GOT3 (cell line): ENCODE measurements around the gene SPHK1.

Source experiments
- DNase-seq: peaks from one replicate; lab custom pipeline; 2025; ENCODE audit warnings: mixed read lengths; lab: John Stamatoyannopoulos, UW

SPHK1 gene

DNA sequence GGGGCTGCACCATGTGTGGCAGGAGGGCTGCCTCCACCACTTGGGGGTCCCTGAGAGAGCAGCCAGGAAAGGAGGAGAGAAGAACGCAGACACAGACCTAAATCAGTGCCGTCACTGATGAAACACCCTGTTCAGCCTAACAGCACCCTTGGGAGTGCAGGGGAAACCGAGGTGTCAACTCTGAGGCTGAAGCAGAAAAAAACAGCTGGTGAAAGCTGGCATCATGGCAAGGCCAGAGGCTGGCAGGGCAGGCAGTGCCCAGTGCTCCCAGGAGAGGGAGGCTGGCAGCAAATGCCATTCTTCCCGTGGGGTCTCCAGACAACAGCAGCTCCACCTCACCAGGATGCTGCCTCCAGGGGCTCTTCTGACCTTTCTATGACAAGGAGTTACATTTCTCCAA is 23.1 kb downstream of the SPHK1 start:
- DNase-seq, result no peak

DNA sequence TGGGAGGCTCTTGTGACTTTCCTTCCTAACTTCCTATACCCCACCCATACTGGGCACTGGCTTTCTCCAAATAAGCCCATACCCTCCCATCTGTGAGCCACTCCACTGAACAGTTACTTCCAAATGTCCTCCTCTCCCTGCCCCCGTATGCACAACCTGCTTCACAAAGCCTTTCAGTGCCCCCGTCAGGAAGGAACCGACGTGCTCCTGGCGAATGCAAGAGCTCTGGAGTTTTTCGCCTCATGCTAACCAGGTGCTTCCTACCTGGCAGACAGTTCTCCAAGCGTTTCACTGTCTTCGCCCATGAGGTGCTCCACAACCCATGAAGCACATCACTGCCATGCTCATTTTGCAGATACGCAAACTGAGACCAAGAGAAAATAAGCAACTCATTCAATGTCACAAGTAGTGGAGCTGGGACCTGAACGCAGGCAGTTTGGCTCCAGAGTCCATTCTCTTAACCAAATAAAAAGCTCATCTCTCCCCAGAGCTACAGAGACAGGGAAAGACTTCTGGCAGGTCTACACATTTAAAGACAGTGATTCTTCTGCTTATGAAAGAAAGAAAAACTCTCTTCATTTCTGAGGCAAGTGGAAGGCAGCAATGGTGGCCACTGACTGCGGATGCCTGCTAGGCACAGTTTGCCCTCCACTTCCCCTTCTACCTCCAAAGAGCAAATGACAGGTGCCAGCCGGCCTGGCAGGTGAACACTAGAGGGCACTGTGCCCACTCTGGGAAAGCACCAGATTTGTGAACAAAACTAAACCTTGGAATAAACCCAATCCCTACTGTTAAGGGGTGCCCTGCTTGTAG is 23.8 kb downstream of the SPHK1 start:
- no peak for DNase-seq

DNA sequence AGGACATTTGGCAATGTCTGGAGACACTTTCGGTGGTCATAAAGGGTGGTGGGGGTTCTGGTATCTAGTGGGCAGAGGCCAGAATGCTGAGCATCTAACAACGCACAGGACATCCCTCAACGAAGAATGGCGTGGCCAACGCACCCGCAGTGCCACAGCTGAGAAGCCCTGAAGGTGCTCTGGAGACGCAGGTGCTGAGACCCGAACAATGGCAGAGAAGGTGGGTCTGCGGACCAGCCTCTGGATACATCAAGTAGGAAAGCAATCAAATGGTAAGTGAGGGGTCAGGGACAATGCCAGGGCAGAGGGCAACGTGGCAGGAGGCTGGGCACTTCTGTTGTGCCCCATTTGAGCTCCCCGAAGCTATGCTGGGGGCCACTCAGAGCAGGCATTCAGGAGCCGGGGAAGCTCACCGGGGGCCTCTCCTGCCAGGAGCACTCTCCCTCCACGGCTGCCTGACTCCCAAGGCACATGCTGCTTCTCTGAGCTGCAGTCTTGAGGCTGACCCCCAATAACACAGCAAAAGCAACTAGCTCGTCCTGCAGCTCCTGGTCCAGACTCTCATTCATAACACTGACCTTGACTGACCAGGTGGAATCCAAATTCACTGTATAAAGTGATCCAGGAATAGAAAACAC is 26.0 kb downstream of the SPHK1 start:
- no peak for DNase-seq

DNA sequence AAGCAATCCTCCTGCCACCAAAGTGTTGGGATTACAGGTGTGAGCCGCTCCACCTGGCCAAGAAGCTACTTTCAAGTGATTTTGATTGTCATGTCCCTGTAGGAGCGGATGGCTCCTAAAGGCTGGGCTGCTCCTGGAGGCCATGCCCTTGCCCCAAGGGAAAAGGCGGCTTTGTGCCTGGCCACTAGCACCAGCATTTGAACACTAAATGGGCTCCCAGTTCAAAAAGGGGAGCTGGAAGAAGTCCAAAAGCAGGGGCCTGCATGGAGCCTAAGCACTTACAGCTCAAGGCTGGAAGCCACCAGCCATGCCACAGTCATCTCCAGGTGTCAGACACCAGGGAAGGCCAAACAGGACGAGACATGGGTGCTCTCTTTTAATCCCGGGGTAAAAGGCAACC is 26.8 kb downstream of the SPHK1 start:
- DNase-seq, result no peak

DNA sequence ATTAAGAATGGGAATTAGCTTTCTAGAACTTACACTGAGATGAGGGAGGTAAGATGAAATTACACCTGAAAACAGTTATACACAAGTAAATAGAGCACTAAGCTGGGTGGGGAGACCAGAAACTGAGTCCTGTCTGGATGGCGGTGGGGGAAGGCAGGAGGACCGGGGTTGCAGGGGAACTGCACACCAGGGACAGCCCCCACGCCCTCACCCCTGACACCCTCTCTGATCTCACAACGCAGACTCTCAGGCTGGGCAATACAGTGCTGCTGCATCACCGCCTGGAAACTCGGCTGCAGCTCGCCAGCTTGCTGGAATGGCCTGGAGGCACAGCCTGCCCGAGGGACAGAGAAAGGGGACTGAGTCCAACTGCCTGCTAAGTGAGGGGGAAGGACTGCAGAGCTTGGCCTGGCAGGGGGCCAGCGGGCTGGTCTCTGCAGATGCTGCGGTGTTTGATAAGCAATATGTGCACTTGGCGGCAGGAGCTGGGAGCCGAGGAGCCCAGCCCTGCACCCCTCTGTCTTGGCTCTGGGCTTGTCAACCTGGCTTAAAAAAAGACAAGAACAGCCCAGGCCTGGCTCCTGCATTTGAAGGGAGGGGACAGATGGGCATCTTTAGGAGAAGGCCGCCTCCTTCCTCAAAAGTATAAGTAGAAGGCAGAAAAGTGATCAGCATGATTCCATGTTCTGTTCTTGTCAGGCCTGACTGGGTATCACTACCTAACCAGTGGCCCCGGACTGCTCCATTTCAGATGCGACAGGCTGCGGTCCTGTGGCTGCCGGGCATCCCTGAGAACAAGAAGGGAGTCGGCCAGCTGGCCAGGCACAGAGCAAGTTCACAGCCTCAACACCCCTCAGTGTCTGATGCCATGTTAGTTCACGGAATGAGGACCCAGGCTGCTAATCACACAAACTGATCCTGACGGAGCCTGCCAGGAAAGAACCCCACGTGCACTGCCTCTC is 30.2 kb downstream of the SPHK1 start:
- no peak for DNase-seq

DNA sequence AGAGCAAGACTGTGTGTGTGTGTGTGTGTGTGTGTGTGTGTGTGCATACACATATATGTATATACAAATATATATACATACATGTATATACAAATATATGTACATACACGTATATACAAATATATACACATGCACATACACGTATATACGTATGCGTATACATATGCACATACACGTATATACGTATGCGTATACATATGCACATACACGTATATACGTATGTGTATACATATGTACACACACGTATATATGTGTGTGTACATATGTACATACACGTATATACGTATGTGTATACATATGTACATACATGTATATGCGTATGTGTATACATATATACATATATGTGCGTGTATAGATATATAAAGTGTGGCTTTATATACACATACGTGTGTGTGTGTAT is 31.4 kb downstream of the SPHK1 start:
- no peak for DNase-seq

DNA sequence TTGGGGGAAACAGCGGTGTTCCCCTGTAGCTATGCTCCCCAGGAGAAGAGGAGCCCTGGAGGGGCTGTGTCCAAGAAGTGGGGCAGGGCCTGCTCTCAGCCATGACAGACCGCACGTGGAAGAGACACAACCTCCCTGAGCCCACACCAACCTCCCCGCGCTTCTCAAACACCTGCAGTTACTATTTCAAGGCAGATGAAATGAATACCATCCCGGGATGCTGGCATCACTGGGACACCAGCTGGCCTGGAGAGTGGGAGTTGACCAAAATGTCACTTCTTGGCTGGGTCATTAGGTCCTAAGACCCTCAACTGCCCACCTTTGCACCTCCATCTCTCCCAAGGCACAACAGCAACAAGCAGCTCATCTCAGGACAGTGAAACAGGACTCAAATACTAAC is 32.0 kb downstream of the SPHK1 start:
- no peak for DNase-seq

DNA sequence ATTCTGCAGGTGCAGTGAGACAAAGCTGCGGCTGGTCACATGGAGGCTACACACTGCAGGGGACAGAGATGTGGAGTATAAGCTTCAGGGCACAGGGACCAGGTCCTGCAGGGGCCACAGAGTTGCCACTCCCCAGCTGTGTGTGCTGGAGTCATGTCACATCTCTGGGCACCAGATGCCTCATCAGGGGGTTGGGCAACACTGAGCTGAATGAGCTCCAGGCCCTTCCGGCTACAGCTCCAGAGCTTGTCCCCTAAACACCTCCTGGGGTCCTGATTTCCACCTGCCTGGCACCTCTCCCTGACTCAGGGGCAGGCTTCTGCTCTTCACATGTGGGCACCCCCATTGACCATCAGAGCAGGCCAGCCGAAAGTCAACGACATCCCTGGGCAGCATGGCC is 32.5 kb downstream of the SPHK1 start:
- no peak for DNase-seq

DNA sequence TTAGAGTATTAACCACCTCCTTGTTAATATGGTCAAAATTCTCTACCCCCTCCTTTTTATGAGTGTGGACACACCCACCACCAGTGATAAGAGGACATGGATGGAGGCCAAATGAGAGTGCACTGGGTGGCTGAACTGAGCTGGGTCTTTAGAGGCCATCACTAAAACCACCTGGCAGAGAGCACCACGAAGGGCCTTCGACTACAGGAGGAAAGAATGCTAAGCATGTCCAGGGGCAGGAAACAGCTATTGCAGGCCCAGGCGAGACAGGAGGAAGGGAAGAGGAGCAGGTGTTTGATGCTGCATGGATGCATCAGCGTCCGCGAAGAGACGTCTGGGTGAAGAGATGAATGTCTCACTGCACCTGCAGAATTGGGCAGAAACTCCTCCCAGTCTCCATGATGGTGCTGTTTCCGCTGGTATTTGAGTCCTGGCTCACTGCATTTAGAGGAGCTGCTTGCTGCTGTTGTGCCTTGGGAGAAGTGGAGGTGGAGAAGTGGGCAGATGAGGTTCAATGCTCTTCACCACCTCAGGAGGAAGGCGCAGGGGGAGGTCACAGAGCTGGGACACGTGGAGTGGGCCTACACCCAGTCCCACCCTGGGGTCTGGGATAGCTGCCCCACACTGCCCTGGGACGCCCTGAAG is 33.2 kb downstream of the SPHK1 start:
- no peak for DNase-seq

DNA sequence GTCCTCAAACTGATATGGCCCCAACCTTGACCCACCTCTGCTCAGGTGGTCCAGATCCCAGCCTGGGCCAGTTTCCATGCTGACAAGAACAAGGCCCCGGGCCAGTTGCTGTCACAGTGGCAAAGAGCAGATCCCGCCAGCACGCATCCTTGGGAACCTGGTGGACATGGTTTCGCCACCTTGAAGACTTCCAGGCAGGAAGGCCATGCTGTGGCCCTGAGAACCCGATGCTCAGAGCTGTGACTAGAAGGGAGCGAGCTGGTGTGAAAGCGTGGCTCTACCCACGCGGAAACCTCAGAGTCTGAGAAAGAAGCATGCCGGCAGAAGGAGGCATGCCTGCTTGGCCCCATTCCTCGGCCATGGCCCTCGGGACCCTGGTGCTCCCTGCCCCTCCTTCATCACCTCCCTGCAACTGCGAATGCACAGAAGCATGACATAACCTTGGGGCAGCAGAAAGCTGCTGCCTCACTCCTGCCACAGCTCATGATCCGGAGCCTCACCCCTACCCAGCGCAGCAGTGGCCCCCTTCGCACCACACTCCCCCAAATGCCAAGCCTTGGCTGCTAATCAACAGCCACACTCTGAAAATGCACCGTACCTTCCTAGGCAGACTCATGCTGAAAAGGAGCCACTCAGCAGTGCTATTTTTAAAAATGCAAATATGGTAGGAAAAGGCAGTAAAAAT is 35.3 kb downstream of the SPHK1 start:
- DNase-seq, result no peak

DNA sequence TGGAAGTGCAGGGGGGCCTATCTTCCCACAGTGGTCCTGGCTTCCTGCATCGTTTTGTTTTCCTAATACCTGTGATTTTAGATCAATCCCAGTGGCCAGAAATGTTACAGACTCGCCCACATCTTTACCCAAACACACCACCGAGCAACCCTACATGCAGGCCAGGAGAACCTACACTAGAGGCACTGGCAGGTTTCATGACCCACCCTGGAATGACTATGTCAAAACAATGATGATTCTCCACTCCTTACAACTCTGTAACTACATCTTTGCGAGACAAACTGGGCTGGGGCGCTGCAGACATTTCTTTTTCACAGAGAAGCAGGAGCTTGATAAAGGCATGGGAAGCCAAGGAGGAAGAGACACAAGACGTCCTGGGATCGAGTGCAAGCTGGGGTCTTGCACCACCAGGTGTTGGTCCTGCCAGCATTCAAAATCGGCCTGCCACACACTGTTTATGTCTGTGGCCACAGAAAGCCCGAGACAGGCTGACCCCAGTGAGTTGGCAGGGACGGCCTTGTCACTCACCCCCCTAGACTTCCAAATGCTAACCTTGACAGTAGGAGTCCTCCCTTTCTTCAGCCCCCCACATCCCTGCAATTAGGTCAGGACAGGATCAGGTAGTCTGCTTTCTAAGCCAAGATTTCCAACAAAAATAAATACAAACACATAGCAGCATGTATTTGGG is 36.1 kb downstream of the SPHK1 start:
- no peak for DNase-seq

DNA sequence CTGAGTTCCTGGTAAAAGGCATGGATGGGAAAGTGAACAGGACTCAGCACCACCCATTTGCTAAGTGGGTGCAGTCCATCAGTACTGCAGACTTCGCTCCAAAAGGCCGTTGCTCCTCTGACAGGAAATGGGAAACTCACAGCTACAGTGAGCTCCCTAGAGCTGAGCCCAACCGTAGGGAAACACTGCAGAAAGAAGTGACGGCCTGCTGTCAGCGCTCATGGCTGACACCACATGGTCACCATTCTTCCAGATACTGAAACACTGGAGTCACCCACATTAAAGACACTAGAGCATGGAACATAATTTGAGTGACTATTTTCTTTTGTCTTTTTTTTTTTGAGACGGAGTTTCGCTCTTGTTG is 36.6 kb downstream of the SPHK1 start:
- DNase-seq, result no peak

DNA sequence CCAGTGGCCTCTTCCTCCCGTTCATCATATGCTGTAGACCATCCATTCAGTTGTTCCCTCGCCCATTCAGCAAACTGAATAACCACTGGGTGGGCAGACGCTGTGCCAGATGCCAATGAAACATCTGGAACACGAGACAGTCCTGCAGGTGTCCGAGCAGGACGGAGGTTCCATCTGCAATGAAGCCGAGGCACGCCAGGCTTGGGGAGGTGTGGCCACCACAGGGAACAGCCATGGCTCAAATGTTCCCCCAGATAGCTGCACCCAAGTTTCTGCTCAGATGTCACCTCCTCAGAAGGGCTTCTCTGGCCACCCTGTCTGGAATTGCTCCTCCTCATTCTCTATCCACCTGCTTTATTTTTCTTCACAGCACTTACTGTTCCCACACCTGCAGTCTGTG is 38.0 kb downstream of the SPHK1 start:
- no peak for DNase-seq

DNA sequence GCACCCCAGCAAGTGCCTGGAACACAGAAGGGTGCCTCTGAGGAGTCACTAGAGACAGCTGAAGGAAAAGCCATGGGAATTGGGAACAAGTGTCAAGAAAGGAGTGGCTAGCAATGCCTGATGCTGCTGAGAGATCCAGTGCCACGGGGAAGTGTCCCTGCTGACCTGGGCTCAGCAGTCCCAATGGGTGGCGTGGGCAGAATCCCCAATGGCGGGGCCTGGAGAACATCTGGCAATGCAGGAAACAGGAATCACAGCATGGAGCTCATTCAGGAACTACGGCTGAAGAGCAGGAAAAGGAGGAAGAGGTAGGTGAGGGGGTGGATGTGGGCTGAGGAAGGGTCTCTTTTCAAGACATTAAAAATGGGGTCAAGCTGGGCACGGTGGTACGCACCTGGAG is 38.5 kb downstream of the SPHK1 start:
- DNase-seq, result no peak

DNA sequence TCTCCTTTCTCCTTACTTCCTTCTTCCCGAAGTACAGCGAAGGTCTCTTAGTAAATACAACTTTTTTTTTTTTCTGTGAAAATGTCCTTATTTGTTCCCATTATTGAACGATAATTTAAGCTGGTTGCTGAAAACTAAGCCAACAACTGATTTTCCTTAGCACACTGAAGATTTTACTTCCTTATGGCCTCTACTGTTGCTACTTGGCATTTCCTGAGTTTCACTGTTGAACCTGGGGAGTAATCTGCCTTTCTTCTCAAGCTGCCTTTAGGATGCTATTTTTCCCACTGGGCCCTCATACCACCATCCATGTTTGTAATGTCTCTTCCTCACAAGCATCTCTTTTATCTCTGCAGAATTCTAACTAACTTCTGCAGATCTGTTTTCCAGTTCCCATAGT is 42.4 kb downstream of the SPHK1 start:
- DNase-seq, result no peak

DNA sequence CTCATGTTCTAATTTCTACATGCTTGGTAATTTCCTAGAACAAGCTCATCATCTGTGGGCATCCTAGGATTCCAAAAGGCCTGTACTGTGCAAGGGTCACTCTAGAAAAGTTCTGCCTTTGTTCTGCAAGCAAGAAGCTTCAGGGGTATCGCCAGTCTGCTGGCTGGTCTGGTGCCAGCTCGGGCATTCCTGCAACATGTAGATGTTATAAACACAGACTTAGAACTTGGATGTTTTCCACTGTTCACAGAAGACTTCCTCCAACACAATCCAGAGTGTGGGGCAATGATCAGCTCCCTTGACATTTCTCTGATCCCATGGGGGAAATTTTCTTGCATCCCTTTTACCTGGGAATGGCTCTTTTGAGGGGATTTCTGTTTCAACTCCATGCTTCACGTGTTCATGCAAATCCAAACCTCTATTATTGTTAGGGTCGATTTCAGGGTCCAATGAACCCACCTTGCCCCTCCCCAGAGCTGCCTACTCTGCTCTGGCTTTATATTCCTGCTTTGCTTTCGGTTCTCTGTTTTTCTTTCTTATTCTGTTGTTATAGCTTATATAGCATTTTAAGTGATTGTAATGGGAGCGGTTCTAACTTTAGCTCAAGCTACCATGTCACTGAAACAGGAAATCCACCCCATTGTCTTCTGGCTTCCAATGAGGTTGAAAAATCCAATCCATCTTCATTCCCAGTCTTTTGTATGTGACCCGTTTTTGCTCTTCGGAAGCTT is 43.3 kb downstream of the SPHK1 start:
- DNase-seq, result no peak

DNA sequence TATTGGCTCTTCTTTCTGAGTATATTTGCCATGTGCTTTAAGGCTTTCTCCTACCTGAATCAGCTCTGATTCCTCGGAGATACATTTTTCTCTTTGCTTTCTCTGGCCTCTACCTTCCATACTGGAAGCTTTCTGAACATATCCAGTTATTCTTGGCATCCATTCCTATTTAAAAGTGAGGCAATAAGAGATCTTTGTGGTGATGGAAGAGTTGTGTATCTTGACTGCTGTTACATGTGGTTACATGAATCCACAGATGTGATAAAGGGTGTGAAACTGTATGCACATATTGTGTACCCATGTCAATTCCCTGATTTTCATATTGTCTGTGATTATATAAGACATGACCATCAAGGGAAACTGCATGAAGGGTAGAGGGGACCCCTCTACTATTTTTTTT is 44.1 kb downstream of the SPHK1 start:
- DNase-seq, result no peak

DNA sequence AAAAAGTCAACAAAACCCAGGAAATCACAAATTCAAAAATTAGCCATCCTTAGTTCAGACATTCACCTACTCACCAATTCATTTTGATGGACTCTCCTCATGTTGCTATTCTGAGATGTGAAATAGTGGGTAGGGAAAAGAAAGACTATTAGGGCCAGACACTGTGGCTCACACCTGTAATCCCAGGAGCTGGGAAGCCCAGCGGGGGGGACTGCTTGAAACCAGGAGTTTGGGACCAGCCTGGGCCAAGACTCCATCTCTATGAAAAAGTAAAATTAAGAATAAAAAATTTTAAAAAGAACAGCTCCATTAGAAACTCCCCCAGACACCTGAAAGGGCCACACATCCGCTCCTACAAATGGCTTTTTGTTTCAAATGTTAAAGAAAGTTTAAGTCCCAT is 47.1 kb downstream of the SPHK1 start:
- DNase-seq, result no peak

DNA sequence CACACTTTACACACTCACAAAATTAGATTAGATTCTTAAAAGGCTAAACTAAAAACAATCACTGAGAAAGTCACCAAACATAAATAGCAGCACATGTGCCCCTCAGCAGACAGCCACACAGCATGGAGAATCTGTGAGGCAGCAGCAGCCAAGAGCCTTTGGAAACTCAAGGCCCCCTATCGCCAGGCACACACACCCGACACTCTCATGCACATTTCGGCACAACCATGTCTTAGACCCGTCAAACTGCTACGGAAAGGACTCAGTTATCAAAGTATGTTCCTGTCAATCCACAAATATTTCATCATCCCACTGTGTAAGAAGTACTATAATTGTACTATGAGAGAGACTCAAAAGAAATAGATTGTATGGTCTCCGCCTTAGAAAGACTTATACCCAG is 47.6 kb downstream of the SPHK1 start:
- DNase-seq, result no peak

DNA sequence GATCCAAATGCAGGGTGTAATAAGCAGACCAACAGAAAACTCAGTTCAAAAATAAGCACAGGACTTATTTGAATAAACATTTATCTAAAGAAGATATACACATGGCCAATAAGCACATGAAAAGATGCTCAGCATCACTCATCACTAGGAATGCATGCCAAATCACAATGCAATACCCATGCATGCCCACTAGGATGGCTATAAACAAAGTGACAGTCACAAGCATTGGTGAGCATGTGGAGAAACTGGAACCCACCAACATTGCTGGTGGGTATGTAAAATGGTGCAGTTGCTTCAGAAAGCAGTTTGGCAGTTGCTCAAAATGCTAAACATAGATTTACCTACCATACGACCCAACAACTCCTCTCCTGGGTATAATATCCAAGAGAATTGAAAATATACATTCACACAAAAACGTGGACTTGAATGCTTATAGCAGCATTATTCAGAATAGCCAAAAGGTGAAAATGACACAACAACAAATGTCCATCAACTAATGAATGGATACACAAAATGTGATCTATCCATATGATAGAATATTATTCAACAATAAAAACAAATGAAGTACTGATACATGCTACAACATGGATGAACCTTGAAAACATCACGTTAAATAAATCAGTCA is 48.4 kb downstream of the SPHK1 start:
- no peak for DNase-seq
